ENCODE data around the gene SPRN. TPM values are rescaled to one million over a fixed set of nuclear protein-coding genes. Genes with fewer than 3 reads are reported as not detected.
"Not testable (repeated sequence)": the region's sequence is repeated elsewhere in the genome, so short reads cannot be mapped to it uniquely, and the experiment has no call there.

Gene SPRN
- total RNA-seq, 1 donor from 2014 or later: 0.52 TPM

DNA sequence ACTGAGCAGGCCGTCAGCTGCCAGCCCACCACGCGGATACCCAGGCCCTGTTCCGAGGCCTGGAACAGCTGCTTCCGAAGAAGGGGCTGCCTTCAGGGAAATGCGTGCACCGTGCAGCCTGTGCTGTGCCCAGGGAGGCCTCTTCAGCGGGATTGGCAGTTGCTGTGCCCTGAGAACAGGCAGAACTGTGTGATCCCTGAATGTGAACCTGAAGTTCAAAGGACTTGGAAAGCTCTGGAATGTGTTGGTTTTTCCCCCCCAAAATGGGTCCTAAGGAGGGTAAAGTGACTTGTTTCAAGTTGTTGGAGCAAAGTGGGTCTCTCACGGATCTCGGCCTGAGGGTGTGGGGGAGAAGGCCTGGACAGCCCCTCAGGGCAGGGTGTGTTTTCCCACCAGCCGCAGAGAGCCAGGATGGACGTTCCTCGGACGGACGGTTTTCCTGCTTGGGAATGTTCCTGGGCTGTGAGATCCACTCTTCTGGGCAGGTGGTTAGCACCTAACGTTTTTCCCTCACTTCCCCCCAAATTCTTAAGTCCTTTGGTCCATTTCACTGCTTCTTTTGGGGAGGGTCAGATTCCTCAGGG, 2.1 kb downstream of the SPRN start:
- no peak overlapping the region for H3K9ac ChIP-seq (ENCODE audit: low read depth in 1 of 3, low read length in 3 of 3)
- peaks cover 0 to 5% (median 0%) of the 10 kb centered on the region in 3 donors for H3K4me1 ChIP-seq (ENCODE audit: control insufficient read depth in 3 of 3, insufficient read depth in 3 of 3, low read length in 3 of 3)
- H3K27me3 ChIP-seq (ENCODE audit: control insufficient read depth in 3 of 3, insufficient read depth in 3 of 3, low read length in 3 of 3): peaks cover 10 to 24% (median 18%) of the 10 kb centered on the region in 3 donors
- H3K36me3 ChIP-seq (ENCODE audit: control insufficient read depth in 3 of 3, insufficient read depth in 3 of 3, low read length in 3 of 3): peaks cover 22 to 25% (median 23%) of the 10 kb centered on the region in 3 donors
- no peak overlapping the region for H3K27ac ChIP-seq (ENCODE audit: low read depth, low read length)
- no peak overlapping the region for H3K4me3 ChIP-seq (ENCODE audit: low read length in 3 of 3)
- H3K9me3 ChIP-seq (ENCODE audit: control insufficient read depth in 3 of 3, low read length in 3 of 3): no peaks in the 10 kb centered on the region

DNA sequence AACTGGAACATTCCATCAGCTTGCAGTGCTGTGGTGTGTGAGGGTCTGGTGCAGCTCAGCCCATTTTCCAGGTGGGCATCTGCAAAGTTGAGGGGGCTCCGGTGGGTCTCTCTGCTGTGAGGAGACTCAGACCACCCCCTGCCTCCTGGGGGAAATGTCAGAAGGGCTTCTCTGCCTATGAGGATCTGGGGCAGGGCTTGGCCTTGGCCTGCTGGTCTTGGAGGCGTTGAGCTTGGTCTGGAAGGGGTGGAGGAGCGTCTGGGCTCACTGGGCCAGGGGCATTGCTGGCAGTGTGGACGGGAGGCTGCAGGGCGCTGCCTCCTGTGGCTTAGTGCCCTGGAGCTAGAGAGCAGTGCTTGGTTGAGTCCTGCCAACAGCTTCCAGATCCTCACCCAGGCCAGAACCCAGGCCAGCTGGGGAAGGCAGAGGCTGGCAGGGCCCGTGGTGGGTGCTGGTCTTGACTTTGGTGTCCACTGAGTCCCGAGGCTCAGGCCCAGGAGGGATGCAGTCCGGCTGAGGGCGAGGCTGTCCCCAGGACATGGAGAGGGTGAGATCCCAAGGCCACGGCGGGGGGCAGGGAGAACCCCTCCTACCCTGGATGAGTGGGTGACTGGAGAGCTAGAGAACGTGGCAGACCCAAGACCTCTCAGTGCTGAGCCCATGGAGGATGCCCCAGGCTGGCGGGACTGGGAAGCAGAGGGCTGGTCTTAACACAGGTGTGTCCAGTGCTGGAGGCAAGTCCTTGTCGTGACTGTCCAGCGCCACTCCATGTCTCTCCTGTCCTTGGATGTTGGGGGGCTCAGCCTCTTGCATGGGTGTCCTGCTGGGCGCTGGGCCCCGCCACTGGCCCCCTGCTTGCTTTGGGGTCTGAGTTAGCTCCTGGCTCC, 2.8 kb downstream of the SPRN start:
- peaks cover 0 to 5% (median 0%) of the 10 kb centered on the region in 3 donors for H3K4me1 ChIP-seq (ENCODE audit: control insufficient read depth in 3 of 3, insufficient read depth in 3 of 3, low read length in 3 of 3)
- H3K9me3 ChIP-seq (ENCODE audit: control insufficient read depth in 3 of 3, low read length in 3 of 3): no peaks in the 10 kb centered on the region
- H3K27ac ChIP-seq (ENCODE audit: low read depth, low read length): no peak overlapping the region
- peaks cover 10 to 24% (median 18%) of the 10 kb centered on the region in 3 donors for H3K27me3 ChIP-seq (ENCODE audit: control insufficient read depth in 3 of 3, insufficient read depth in 3 of 3, low read length in 3 of 3)
- peaks cover 22 to 25% (median 23%) of the 10 kb centered on the region in 3 donors for H3K36me3 ChIP-seq (ENCODE audit: control insufficient read depth in 3 of 3, insufficient read depth in 3 of 3, low read length in 3 of 3)
- H3K9ac ChIP-seq (ENCODE audit: low read depth in 1 of 3, low read length in 3 of 3): no peak overlapping the region
- no peak overlapping the region for H3K4me3 ChIP-seq (ENCODE audit: low read length in 3 of 3)

DNA sequence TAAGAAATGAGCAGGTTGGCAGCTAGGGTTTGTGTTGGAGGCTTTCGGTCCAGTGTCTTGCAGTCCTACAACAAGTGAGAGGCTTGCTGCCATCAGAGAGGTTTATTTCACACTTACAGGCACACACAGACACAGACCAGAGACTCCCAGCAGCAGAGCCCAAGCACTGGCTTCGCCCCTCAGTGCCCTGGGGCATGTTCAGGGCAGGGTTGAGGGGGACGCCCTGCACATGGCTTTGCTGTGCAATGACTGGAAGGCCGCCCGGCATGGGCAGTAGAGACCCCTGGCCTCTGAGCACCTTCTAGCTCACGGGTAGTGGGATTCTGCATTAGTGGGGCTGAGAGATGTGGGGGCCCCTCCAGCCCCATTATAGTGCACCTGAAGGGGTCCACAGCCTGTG, 3.8 kb downstream of the SPRN start:
- Histone ChIP-seq H3K4me1 (ENCODE audit: control insufficient read depth in 3 of 3, insufficient read depth in 3 of 3, low read length in 3 of 3) (peaks cover 0 to 5% (median 0%) of the 10 kb centered on the region in 3 donors), H3K9me3 (ENCODE audit: control insufficient read depth in 3 of 3, low read length in 3 of 3) (no peaks in the 10 kb centered on the region), H3K27me3 (ENCODE audit: control insufficient read depth in 3 of 3, insufficient read depth in 3 of 3, low read length in 3 of 3) (peaks cover 10 to 24% (median 18%) of the 10 kb centered on the region in 3 donors), H3K9ac (ENCODE audit: low read depth in 1 of 3, low read length in 3 of 3) (no peak overlapping the region), H3K4me3 (ENCODE audit: low read length in 3 of 3) (no peak overlapping the region), H3K27ac (ENCODE audit: low read depth, low read length) (no peak overlapping the region), H3K36me3 (ENCODE audit: control insufficient read depth in 3 of 3, insufficient read depth in 3 of 3, low read length in 3 of 3) (peaks cover 22 to 26% (median 23%) of the 10 kb centered on the region in 3 donors)

DNA sequence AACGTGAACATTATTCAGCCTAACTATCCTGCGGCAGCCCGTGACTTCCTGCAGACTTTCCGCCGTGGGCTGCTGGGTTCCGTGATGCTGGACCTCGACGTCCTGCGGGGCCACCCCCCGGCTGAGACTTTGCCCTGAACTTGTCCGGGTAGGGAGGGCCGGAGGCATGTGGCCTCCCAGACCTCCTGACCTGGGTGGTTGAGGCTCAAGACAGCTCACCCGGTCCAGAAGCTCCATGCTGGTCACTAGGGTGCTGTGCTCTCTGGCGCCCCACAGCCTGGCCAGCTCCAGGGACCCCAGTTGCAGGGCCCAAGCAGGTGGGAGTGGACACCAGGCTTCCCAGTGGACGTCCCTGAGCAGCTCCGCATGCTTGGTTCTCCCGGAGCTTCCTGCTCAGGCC, 4.4 kb downstream of the SPRN start:
- Histone ChIP-seq H3K4me1 (ENCODE audit: control insufficient read depth in 3 of 3, insufficient read depth in 3 of 3, low read length in 3 of 3) (peaks cover 0 to 5% (median 0%) of the 10 kb centered on the region in 3 donors), H3K27ac (ENCODE audit: low read depth, low read length) (no peak overlapping the region), H3K27me3 (ENCODE audit: control insufficient read depth in 3 of 3, insufficient read depth in 3 of 3, low read length in 3 of 3) (peaks cover 10 to 24% (median 18%) of the 10 kb centered on the region in 3 donors), H3K4me3 (ENCODE audit: low read length in 3 of 3) (no peak overlapping the region), H3K36me3 (ENCODE audit: control insufficient read depth in 3 of 3, insufficient read depth in 3 of 3, low read length in 3 of 3) (peaks cover 27 to 30% (median 28%) of the 10 kb centered on the region in 3 donors), H3K9ac (ENCODE audit: low read depth in 1 of 3, low read length in 3 of 3) (no peak overlapping the region), H3K9me3 (ENCODE audit: control insufficient read depth in 3 of 3, low read length in 3 of 3) (no peaks in the 10 kb centered on the region)

DNA sequence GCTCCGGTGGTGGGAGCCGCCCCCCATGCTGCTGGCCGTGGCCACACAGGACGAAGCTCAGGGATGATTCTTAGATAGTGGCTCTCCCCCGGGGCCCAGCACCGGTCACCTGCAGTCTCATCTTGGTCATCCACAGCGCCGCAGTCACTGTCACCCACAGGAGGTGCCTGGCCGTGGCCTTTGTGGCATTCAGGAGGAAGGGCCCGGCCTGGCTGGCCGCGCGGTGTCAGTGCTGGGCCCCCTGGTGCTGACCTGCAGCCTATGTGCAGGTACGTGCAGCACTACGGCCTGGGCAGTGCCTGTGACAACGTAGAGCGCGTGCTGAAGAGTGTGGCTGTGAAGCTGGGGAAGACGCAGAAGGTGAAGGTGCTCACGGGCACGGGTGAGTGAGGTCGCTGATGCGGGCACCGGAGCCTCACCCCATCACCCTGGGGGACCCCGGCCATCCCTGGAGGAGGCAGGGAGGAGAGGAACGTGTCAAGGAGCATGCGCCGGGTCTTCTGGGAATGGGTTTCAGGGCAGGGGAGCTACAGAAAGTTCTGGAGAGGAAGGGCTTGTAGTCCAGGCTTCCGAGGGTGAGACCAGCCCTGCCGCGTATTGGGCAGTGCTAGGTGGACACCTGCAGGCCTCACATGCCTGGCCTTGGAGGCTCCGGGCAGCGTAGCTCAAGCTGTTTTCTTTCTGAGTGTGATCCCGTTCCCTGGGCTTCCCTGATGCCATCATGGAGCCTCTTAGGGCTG, 5.0 kb downstream of the SPRN start:
- Histone ChIP-seq H3K4me3 (ENCODE audit: low read length in 3 of 3) (no peak overlapping the region), H3K9me3 (ENCODE audit: control insufficient read depth in 3 of 3, low read length in 3 of 3) (no peaks in the 10 kb centered on the region), H3K36me3 (ENCODE audit: control insufficient read depth in 3 of 3, insufficient read depth in 3 of 3, low read length in 3 of 3) (peaks cover 28 to 30% (median 28%) of the 10 kb centered on the region in 3 donors), H3K4me1 (ENCODE audit: control insufficient read depth in 3 of 3, insufficient read depth in 3 of 3, low read length in 3 of 3) (peaks cover 0 to 5% (median 0%) of the 10 kb centered on the region in 3 donors), H3K9ac (ENCODE audit: low read depth in 1 of 3, low read length in 3 of 3) (no peak overlapping the region), H3K27ac (ENCODE audit: low read depth, low read length) (no peak overlapping the region), H3K27me3 (ENCODE audit: control insufficient read depth in 3 of 3, insufficient read depth in 3 of 3, low read length in 3 of 3) (peaks cover 10 to 24% (median 18%) of the 10 kb centered on the region in 3 donors)

DNA sequence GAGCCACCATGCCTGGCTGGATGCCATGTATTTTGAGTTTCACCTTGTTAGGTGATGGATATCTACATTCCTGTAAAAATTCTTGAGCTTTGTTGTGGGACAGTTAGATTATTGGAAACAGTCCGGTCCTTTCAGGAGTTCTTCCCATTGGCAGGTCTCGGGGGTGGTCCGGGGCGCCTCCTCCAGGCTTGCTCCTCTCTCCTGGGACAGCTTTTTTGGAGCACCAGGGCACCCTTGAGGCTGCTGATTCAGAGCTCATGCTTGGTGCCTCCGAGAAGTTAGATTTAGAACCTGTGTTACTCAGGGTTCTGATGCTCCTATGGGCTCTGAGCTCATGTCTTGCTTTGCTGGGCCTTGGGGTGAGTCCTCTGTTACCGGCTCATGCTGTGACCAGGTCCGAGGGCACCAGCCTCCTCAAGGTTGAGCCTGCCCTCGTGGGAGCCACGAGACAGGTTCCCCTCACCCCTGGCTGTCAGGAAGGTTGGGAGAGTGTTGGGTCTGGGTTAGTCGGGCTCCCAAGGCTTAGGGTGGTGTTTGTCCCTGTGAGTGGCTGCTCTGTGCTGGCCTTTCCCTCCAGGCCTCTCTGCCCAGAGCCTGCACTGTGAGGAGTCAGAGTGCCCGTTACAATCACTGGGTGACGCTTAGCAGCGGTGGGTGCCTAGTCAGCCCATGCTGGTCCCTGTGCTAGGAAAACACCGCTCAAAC, 6.0 kb downstream of the SPRN start:
- no peak overlapping the region for H3K4me3 ChIP-seq (ENCODE audit: low read length in 3 of 3)
- peaks cover 10 to 24% (median 18%) of the 10 kb centered on the region in 3 donors for H3K27me3 ChIP-seq (ENCODE audit: control insufficient read depth in 3 of 3, insufficient read depth in 3 of 3, low read length in 3 of 3)
- no peaks in the 10 kb centered on the region for H3K9me3 ChIP-seq (ENCODE audit: control insufficient read depth in 3 of 3, low read length in 3 of 3)
- H3K9ac ChIP-seq (ENCODE audit: low read depth in 1 of 3, low read length in 3 of 3): no peak overlapping the region
- peaks cover 0 to 5% (median 0%) of the 10 kb centered on the region in 3 donors for H3K4me1 ChIP-seq (ENCODE audit: control insufficient read depth in 3 of 3, insufficient read depth in 3 of 3, low read length in 3 of 3)
- H3K36me3 ChIP-seq (ENCODE audit: control insufficient read depth in 3 of 3, insufficient read depth in 3 of 3, low read length in 3 of 3): peaks cover 28 to 30% (median 28%) of the 10 kb centered on the region in 3 donors
- H3K27ac ChIP-seq (ENCODE audit: low read depth, low read length): no peak overlapping the region

DNA sequence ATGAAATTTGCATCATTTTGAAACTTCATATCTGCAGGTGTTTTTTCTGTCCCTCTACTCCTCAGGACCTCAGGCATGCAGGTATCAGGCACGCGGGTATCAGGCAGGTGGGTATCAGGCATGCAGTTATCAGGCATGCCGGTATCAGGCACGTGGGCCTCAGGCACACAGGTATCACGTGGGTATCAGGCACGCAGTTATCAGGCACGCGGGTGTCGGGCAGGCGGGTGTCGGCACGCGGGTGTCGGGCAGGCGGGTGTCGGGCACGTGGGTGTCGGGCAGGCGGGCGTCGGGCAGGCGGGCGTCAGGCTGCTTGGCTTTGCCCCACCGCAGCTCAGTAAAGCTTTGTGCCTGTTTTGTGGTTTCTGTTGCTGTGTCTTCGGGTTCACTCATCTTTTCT, 8.7 kb downstream of the SPRN start:
- no peaks in the 10 kb centered on the region for H3K4me1 ChIP-seq (ENCODE audit: control insufficient read depth in 3 of 3, insufficient read depth in 3 of 3, low read length in 3 of 3)
- H3K36me3 ChIP-seq (ENCODE audit: control insufficient read depth in 3 of 3, insufficient read depth in 3 of 3, low read length in 3 of 3): peaks cover 30 to 43% (median 43%) of the 10 kb centered on the region in 3 donors
- peaks cover 0 to 6% (median 0%) of the 10 kb centered on the region in 3 donors for H3K27me3 ChIP-seq (ENCODE audit: control insufficient read depth in 3 of 3, insufficient read depth in 3 of 3, low read length in 3 of 3)
- H3K9me3 ChIP-seq (ENCODE audit: control insufficient read depth in 3 of 3, low read length in 3 of 3): peaks cover 0 to 16% (median 7%) of the 10 kb centered on the region in 3 donors
- no peak overlapping the region for H3K4me3 ChIP-seq (ENCODE audit: low read length in 3 of 3)
- H3K9ac ChIP-seq (ENCODE audit: low read depth in 1 of 3, low read length in 3 of 3): no peak overlapping the region
- no peak overlapping the region for H3K27ac ChIP-seq (ENCODE audit: low read depth, low read length)

DNA sequence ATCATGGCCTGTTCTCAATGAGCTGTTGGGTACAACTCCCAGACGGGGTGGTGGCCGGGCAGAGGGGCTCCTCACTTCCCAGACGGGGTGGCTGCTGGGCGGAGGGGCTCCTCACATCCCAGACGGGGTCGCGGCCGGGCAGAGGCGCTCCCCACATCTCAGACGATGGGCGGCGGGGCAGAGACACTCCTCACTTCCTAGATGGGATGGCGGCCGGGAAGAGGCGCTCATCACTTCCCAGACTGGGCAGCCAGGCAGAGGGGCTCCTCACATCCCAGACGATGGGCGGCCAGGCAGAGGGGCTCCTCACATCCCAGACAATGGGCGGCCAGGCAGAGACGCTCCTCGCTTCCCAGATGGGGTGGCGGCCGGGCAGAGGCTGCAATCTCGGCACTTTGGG, 10.0 kb downstream of the SPRN start:
- peaks cover 20 to 40% (median 30%) of the 10 kb centered on the region in 3 donors for H3K36me3 ChIP-seq (ENCODE audit: control insufficient read depth in 3 of 3, insufficient read depth in 3 of 3, low read length in 3 of 3)
- H3K27me3 ChIP-seq (ENCODE audit: control insufficient read depth in 3 of 3, insufficient read depth in 3 of 3, low read length in 3 of 3); H3K27ac ChIP-seq (ENCODE audit: low read depth, low read length); H3K4me1 ChIP-seq (ENCODE audit: control insufficient read depth in 3 of 3, insufficient read depth in 3 of 3, low read length in 3 of 3); H3K4me3 ChIP-seq (ENCODE audit: low read length in 3 of 3); H3K9ac ChIP-seq (ENCODE audit: low read depth in 1 of 3, low read length in 3 of 3): not testable (repeated sequence)
- peaks cover 0 to 16% (median 7%) of the 10 kb centered on the region in 3 donors for H3K9me3 ChIP-seq (ENCODE audit: control insufficient read depth in 3 of 3, low read length in 3 of 3)

DNA sequence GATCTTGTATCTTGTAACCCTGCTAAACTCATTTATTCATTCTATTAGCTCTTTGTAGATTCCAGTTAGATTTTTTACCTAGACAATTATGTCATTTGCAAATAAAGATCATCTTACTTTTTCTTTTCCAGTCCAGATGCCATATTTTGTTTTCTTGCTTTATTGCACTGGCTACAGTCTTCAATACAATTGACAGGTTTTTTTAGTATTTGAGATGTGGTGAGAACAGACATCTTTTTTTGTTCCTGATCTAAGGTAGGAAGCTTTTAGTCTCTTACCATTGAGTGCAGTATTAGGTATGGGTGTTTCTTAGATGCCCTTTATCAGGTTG, 12.1 kb downstream of the SPRN start:
- Histone ChIP-seq H3K27ac (ENCODE audit: low read depth, low read length) (no peak overlapping the region), H3K27me3 (ENCODE audit: control insufficient read depth in 3 of 3, insufficient read depth in 3 of 3, low read length in 3 of 3) (no peaks in the 10 kb centered on the region), H3K36me3 (ENCODE audit: control insufficient read depth in 3 of 3, insufficient read depth in 3 of 3, low read length in 3 of 3) (peaks cover 10 to 38% (median 27%) of the 10 kb centered on the region in 3 donors), H3K4me3 (ENCODE audit: low read length in 3 of 3) (no peak overlapping the region), H3K4me1 (ENCODE audit: control insufficient read depth in 3 of 3, insufficient read depth in 3 of 3, low read length in 3 of 3) (no peaks in the 10 kb centered on the region), H3K9me3 (ENCODE audit: control insufficient read depth in 3 of 3, low read length in 3 of 3) (peaks cover 0 to 16% (median 7%) of the 10 kb centered on the region in 3 donors), H3K9ac (ENCODE audit: low read depth in 1 of 3, low read length in 3 of 3) (no peak overlapping the region)

All from skeletal muscle tissue (tissue), 4 donors.